CD4-positive, alpha-beta T cell (primary cell): ENCODE data around the gene SPTBN4. TPM values are rescaled to one million over a fixed set of nuclear protein-coding genes. Genes with fewer than 3 reads are reported as not detected.

Source experiments
- ATAC-seq: fragments of 200-7000 bp; cut with Tn5 transposase; one replicate; pipeline ENCODE4 v1.10.0; 2022; ENCODE audit warnings: mild to moderate bottlenecking; ENCODE audit not compliant: poor library complexity
- CTCF ChIA-PET: fragments of 350-600 bp; sonication (Branson Sonifier 250); formaldehyde crosslinking; loops from one replicate; lab custom pipeline; 2021; ENCODE audit warnings: antibody characterized with exemption, inconsistent platforms; lab: Charles Lee
- POLR2A ChIA-PET: fragments of 350-600 bp; sonication (Branson Sonifier 250); formaldehyde crosslinking; loops from one replicate; lab custom pipeline; 2021; ENCODE audit warnings: antibody characterized with exemption, inconsistent platforms; lab: Charles Lee
- DNase-seq, 14 experiments: peaks; one replicate each; pipeline ENCODE4 v3.0.0-alpha.2; 2013 to 2020; ENCODE audit warnings: mixed read lengths in 2 of 14
- H3K27ac ChIP-seq, 2 donors: one replicate each; pipeline versions ENCODE4 v1.5.1 to v1.7.0; 2013; ENCODE audit warnings: low read length in 2 of 2, low read depth in 1 of 2, mild to moderate bottlenecking in 1 of 2
- H3K27me3 ChIP-seq, 2 experiments: 1 replicate in 1 of 2; 2 replicates in 1 of 2; pipeline versions ENCODE4 v1.6.1 to v1.7.0; 2013; ENCODE audit warnings: low read length in 2 of 2, control low read depth in 1 of 2, mild to moderate bottlenecking in 1 of 2, moderate library complexity in 1 of 2; ENCODE audit not compliant: insufficient read depth in 2 of 2, control insufficient read depth in 1 of 2
- H3K36me3 ChIP-seq: one replicate; pipeline ENCODE4 v1.6.1; 2013; ENCODE audit warnings: low read length, control low read depth; ENCODE audit not compliant: insufficient read depth
- H3K4me1 ChIP-seq: one replicate; pipeline ENCODE4 v1.6.1; 2013; ENCODE audit warnings: low read length, control low read depth; ENCODE audit not compliant: insufficient read depth
- H3K4me3 ChIP-seq: one replicate; pipeline ENCODE4 v1.5.1; 2013; ENCODE audit warnings: mild to moderate bottlenecking, low read length, moderate library complexity
- H3K9me3 ChIP-seq, 2 experiments: 1 replicate in 1 of 2; 2 replicates in 1 of 2; pipeline versions ENCODE4 v1.6.1 to v1.7.0; 2013; ENCODE audit warnings: low read length in 2 of 2, mild to moderate bottlenecking in 2 of 2, control low read depth in 1 of 2, moderate library complexity in 1 of 2; ENCODE audit not compliant: control insufficient read depth in 1 of 2, insufficient read depth in 1 of 2
- H3K27ac Mint-ChIP-seq: one replicate; pipeline ENCODE4 v1.8.0; 2020; ENCODE audit warnings: mixed read lengths
- H3K27me3 Mint-ChIP-seq: one replicate; pipeline ENCODE4 v1.8.0; 2021; ENCODE audit warnings: mixed read lengths
- H3K36me3 Mint-ChIP-seq: one replicate; pipeline ENCODE4 v1.8.0; 2021; ENCODE audit warnings: low read depth, mixed read lengths
- H3K4me1 Mint-ChIP-seq: one replicate; pipeline ENCODE4 v1.8.0; 2021; ENCODE audit warnings: low read depth, mixed read lengths
- H3K4me3 Mint-ChIP-seq: one replicate; pipeline ENCODE4 v1.8.0; 2020; ENCODE audit warnings: mild to moderate bottlenecking, mixed read lengths
- H3K9me3 Mint-ChIP-seq: one replicate; pipeline ENCODE4 v1.8.0; 2020; ENCODE audit warnings: mixed read lengths
- intact Hi-C, 2 experiments: fragments of 100-400 bp; cut with DNase I in 1 of 2; cut with micrococcal nuclease in 1 of 2; formaldehyde crosslinking; loops; one replicate each; pipeline versions ENCODE4 v1.15.1 to v1.9.0; 2023 to 2025; cut with DNase I, micrococcal nuclease
- total RNA-seq, 174 experiments: library from RNA in 2 of 174; stranded (reverse) in 2 of 174; gene quantifications; one replicate each; pipeline ENCODE4 v1.2.3 and lab custom pipeline; 2021 to 2026
- TF ChIP-seq, protein P1 (sequence below): fragments of 200-600 bp; IDR thresholded peaks from one replicate; pipeline ENCODE4 v1.8.0; 2022; ENCODE audit warnings: antibody characterized with exemption, mild to moderate bottlenecking

Gene SPTBN4
- total RNA-seq, 2 experiments from 2014 or later, result 0.59 to 0.88 TPM

- Mint-ChIP-seq H3K4me1 (peaks cover 41% of the 10 kb centered on the region), H3K27me3 (no peaks in the 10 kb centered on the region), H3K27ac (peak overlapping the region; percentile 91), H3K9me3 (no peaks in the 10 kb centered on the region), H3K36me3 (peaks cover 23% of the 10 kb centered on the region), H3K4me3 (peak overlapping the region; percentile 93)
- peak; percentile 55 to 82 (median 68) for DNase-seq
- ChIA-PET POLR2A (interaction anchor here (0.6 to 6.3 kb wide), 17 partner anchors 12 to 1128 kb away, joined by 3 to 71 read pairs (median 4); partner anchors contain the start of genes AKT2, BLVRB, C19orf47 and PLD3), CTCF (interaction anchor here (0.7 to 2.2 kb wide), 20 partner anchors 12 to 1694 kb away, joined by 3 to 32 read pairs (median 4); partner anchors contain the start of genes BLVRB, C19orf47, LTBP4 and PLD3)
- Histone ChIP-seq H3K27me3 (no peaks in the 10 kb centered on the region), H3K36me3 (peaks cover 11% of the 10 kb centered on the region), H3K9me3 (no peaks in the 10 kb centered on the region), H3K4me3 (peak overlapping the region; percentile 94), H3K4me1 (peaks cover 52% of the 10 kb centered on the region), H3K27ac (peak overlapping the region; percentile 83 to 90)
- peak; percentile 35 for ATAC-seq
- intact Hi-C loops, result loop anchor here (1.0 to 10.0 kb wide), 6 partner anchors 23 to 586 kb away; partner anchors contain the start of genes BLVRB (in 1 of the 2), DYRK1B (in 1 of the 2), LTBP4 (in 1 of the 2) and SERTAD3 (in 1 of the 2)
- TF ChIP-seq, protein P1, sequence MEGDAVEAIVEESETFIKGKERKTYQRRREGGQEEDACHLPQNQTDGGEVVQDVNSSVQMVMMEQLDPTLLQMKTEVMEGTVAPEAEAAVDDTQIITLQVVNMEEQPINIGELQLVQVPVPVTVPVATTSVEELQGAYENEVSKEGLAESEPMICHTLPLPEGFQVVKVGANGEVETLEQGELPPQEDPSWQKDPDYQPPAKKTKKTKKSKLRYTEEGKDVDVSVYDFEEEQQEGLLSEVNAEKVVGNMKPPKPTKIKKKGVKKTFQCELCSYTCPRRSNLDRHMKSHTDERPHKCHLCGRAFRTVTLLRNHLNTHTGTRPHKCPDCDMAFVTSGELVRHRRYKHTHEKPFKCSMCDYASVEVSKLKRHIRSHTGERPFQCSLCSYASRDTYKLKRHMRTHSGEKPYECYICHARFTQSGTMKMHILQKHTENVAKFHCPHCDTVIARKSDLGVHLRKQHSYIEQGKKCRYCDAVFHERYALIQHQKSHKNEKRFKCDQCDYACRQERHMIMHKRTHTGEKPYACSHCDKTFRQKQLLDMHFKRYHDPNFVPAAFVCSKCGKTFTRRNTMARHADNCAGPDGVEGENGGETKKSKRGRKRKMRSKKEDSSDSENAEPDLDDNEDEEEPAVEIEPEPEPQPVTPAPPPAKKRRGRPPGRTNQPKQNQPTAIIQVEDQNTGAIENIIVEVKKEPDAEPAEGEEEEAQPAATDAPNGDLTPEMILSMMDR, result peak; percentile 98
Measured at GRCh38 chr19:40420766-40421765, 45.7 kb upstream of the SPTBN4 start.

GRCh38 chr19:40421993-40422747 lies 44.6 kb upstream of the SPTBN4 start:
- peaks cover 23% of the 10 kb centered on the region for H3K36me3 Mint-ChIP-seq
- TF ChIP-seq, protein P1, result no peak
- ChIA-PET CTCF (interaction anchor here (2.0 to 2.2 kb wide), 2 partner anchors 21 to 43 kb away, joined by 20 to 32 read pairs; partner anchors contain the start of genes BLVRB, SERTAD3 and SPTBN4), POLR2A (interaction anchor here (1.7 to 6.3 kb wide), 5 partner anchors 12 to 43 kb away, joined by 7 to 71 read pairs (median 31); partner anchors contain the start of genes BLVRB, SERTAD3 and SPTBN4)
- ATAC-seq, result no peak
- H3K4me3 Mint-ChIP-seq, result peak overlapping the region; percentile 93
- Histone ChIP-seq H3K27me3 (no peaks in the 10 kb centered on the region), H3K27ac (peak overlapping the region; percentile 83 to 90), H3K9me3 (no peaks in the 10 kb centered on the region), H3K36me3 (peaks cover 11% of the 10 kb centered on the region), H3K4me1 (peaks cover 52% of the 10 kb centered on the region), H3K4me3 (peak overlapping the region; percentile 94)
- peak overlapping the region; percentile 91 for H3K27ac Mint-ChIP-seq
- intact Hi-C loops, result loop anchor here (1.0 to 10.0 kb wide), 6 partner anchors 22 to 587 kb away; partner anchors contain the start of genes BLVRB (in 1 of the 2), DYRK1B (in 1 of the 2), LTBP4 (in 1 of the 2) and SERTAD3 (in 1 of the 2)
- peaks cover 41% of the 10 kb centered on the region for H3K4me1 Mint-ChIP-seq
- H3K27me3 Mint-ChIP-seq, result no peaks in the 10 kb centered on the region
- no peaks in the 10 kb centered on the region for H3K9me3 Mint-ChIP-seq
- no peak for DNase-seq
